ENCODE results near the gene NEDD8.

The NEDD8 gene

GRCh38 chr14:24235804-24236688 lies 3.9 kb upstream of the NEDD8 start:
- Histone ChIP-seq H3K9me3 (no peaks in the 10 kb centered on the region), H3K36me3 (peaks cover 37% of the 10 kb centered on the region), H3K27me3 (no peaks in the 10 kb centered on the region), H3K4me3 (ENCODE audit: low read depth, low read length) (no peak overlapping the region), H3K4me1 (peaks cover 4% of the 10 kb centered on the region; the same call in 1 of the 2 replicates)
- DNase-seq: no peak
- TF ChIP-seq CTCF (IDR thresholded peaks at IDR 0.05; ENCODE audit: low read depth, low read length): no peak

GRCh38 chr14:24234095-24235005 lies 2.2 kb upstream of the NEDD8 start:
- H3K9me3 ChIP-seq: no peaks in the 10 kb centered on the region
- peaks cover 24% of the 10 kb centered on the region for H3K36me3 ChIP-seq
- H3K4me1 ChIP-seq: peaks cover 4% of the 10 kb centered on the region; the same call in 1 of the 2 replicates
- H3K27me3 ChIP-seq: no peaks in the 10 kb centered on the region
- TF ChIP-seq CTCF (IDR thresholded peaks at IDR 0.05; ENCODE audit: low read depth, low read length): no peak
- DNase-seq: no peak
- no peak overlapping the region for H3K4me3 ChIP-seq (ENCODE audit: low read depth, low read length)

GRCh38 chr14:24233538-24233866 lies 1.3 kb upstream of the NEDD8 start:
- Histone ChIP-seq H3K4me3 (ENCODE audit: low read depth, low read length) (peak overlapping the region; percentile 90), H3K4me1 (peaks cover 4% of the 10 kb centered on the region; the same call in 1 of the 2 replicates), H3K36me3 (peaks cover 17% of the 10 kb centered on the region), H3K27me3 (no peaks in the 10 kb centered on the region), H3K9me3 (no peaks in the 10 kb centered on the region)
- DNase-seq: no peak
- TF ChIP-seq CTCF (IDR thresholded peaks at IDR 0.05; ENCODE audit: low read depth, low read length): no peak

GRCh38 chr14:24232645-24233537 lies 724 bp upstream of the NEDD8 start, which contains the start of gene GMPR2:
Gene GMPR2, plus strand, starts transcription at chr14:24232929. Its CDS starts 325 bp downstream, at chr14:24233254.
- H3K9me3 ChIP-seq: no peaks in the 10 kb centered on the region

More at GRCh38 chr14:24232645-24233537, 724 bp upstream of the NEDD8 start, which contains the start of gene GMPR2:
- H3K4me3 ChIP-seq (ENCODE audit: low read depth, low read length): peak within 1 kb of the TSS; percentile 90
- H3K4me1 ChIP-seq: peaks cover 4% of the 10 kb centered on the region; the same call in 1 of the 2 replicates
- no peak for TF ChIP-seq CTCF (IDR thresholded peaks at IDR 0.05; ENCODE audit: low read depth, low read length)
- peaks cover 22% of the 10 kb centered on the region for H3K36me3 ChIP-seq
- H3K27me3 ChIP-seq: no peaks in the 10 kb centered on the region
- DNase-seq: no peak

Data from BE2C (cell line).